Stimulated activated CD8-positive, alpha-beta memory T cell treated with anti-CD3 and anti-CD28 coated beads, Interleukin-7, amount 100 ng/mL, for 48 hours (primary cell): ENCODE measurements around the gene GPR107.
A peak's percentile ranks its signal among the peaks of the same experiment; 100 is the strongest.
"Not testable (repeated sequence)": the region's sequence is repeated elsewhere in the genome, so short reads cannot be mapped to it uniquely, and the experiment has no call there.

Experiments
- DNase-seq, 2 donors: peaks; one replicate each; pipeline ENCODE4 v3.0.0-alpha.2; 2020; ENCODE audit warnings: low read depth in 1 of 2; ENCODE audit errors: extremely low read depth in 1 of 2

The GPR107 gene

GRCh38 chr9:130053504-130054324 is at the start of gene GPR107:
GPR107 (plus strand) TSS chr9:130053906; CDS start chr9:130053933, 27 bp downstream.
- peak in 1 of 2 donors; percentile 71 for DNase-seq

- DNase-seq, result no peak
Observed at GRCh38 chr9:130003943-130004552, 49.7 kb upstream of the GPR107 start.

- DNase-seq, result not testable (repeated sequence)
Observed at GRCh38 chr9:130006952-130007351, 46.8 kb upstream of the GPR107 start.

GRCh38 chr9:130008538-130008937 is 45.2 kb upstream of the GPR107 start:
- no peak for DNase-seq

- not testable (repeated sequence) for DNase-seq
Observed at GRCh38 chr9:130009546-130009945, 44.2 kb upstream of the GPR107 start.

- no peak for DNase-seq
Observed at GRCh38 chr9:130010151-130010988, 43.3 kb upstream of the GPR107 start.

- no peak for DNase-seq
Observed at GRCh38 chr9:130013326-130013725, 40.4 kb upstream of the GPR107 start.

- no peak for DNase-seq
Observed at GRCh38 chr9:130015353-130016019, 38.2 kb upstream of the GPR107 start.

- DNase-seq, result no peak
Observed at GRCh38 chr9:130017076-130017475, 36.6 kb upstream of the GPR107 start.

- DNase-seq, result not testable (repeated sequence)
Observed at GRCh38 chr9:130017510-130017909, 36.2 kb upstream of the GPR107 start.

- no peak for DNase-seq
Observed at GRCh38 chr9:130018265-130018664, 35.4 kb upstream of the GPR107 start.

GRCh38 chr9:130020618-130021017 is 33.1 kb upstream of the GPR107 start:
- DNase-seq, result no peak

- DNase-seq, result no peak
Observed at GRCh38 chr9:130021123-130021522, 32.6 kb upstream of the GPR107 start.

GRCh38 chr9:130021842-130022241 is 31.9 kb upstream of the GPR107 start:
- DNase-seq, result not testable (repeated sequence)

GRCh38 chr9:130022566-130023143 is 31.1 kb upstream of the GPR107 start:
- no peak for DNase-seq

- DNase-seq, result no peak
Observed at GRCh38 chr9:130023144-130023787, 30.4 kb upstream of the GPR107 start.

- DNase-seq, result no peak
Observed at GRCh38 chr9:130023994-130024596, 29.6 kb upstream of the GPR107 start.

- no peak for DNase-seq
Observed at GRCh38 chr9:130024597-130024994, 29.1 kb upstream of the GPR107 start.

- DNase-seq, result no peak
Observed at GRCh38 chr9:130026583-130027340, 26.9 kb upstream of the GPR107 start.
